Activated gamma-delta T cell treated with anti-CD3 and anti-CD28 coated beads, Interleukin-2, amount 50 U/mL, for 16 hours (primary cell): ENCODE results near the gene CBX5.
A peak's percentile ranks its signal among the peaks of the same experiment; 100 is the strongest.
"Not testable (repeated sequence)": the region's sequence is repeated elsewhere in the genome, so short reads cannot be mapped to it uniquely, and the experiment has no call there.

Experiments
- DNase-seq: peaks from one replicate; pipeline ENCODE4 v3.0.0-alpha.2; 2020; ENCODE audit warnings: low read depth

CBX5 gene

DNA sequence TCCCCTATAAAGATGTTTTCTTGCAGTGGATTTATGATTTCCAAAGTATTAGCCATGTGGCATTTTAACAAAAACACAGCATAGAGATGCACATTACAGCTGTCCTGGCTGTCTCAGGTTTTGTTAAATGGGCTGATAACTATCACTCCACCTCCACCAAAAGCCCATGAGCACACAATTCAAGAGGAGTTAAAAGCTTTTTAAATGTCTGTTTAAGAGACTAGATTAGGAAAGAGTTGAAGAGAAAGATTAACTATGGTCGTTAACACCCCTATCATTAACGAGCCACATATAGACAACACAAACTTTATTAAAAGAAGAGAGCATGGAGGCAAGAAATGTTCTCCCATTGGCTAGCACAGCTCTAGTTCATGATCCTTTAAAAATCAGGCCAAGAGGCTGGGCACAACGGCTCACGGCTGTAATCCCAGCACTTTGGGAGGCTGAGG is 14.5 kb downstream of the CBX5 start:
- DNase-seq = no peak

DNA sequence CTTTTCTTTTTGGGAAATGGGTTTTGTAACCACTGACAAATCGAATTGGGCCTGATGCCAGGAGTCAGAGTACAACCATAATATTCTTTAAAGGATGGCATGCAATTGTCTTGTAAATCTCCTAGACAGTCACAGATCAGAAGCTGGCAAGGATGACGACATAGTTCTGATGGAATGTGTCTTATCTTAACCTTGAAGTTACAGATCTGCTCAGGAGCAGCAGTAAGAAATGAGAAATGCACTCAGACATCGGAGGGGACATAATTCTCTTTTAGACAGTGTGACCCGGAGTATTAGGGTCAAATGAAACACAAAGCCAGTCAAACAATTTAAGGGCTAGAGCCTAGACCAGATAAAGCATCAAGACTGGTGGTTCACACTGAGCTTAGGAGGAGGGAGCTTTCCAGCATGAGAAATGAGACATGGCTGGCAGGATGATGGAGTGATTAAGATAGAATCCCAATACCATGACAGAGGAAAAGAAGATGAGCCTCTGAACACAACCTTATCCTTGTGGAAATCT is 17.5 kb downstream of the CBX5 start:
- DNase-seq = no peak

DNA sequence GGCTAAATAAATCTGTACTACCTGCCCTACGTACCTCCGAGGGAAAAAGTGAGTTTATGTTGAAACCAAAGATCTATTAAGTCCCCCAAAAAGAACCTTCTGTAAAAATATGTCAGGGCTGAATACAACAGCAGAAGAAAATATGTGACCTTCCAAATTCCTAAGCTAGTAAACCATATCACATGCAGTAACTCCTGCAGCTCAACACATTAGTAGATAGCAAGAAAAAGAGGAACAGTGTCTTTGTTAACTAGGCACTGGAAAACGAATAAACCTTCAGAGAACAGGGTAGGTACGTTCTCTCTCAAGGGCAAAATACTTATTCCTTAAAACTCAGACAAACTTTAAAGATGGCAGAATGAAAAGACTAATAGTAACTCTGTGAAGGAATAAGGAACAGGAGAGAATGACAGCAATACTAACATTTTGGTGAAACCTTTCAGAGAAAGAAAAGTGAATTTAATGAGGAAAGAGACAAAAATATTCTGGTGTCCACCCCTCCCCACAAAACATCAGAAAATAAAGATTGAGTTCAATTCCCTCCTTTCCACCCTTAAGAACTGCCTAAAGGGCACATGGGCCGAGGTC is 18.0 kb downstream of the CBX5 start:
- DNase-seq = no peak

DNA sequence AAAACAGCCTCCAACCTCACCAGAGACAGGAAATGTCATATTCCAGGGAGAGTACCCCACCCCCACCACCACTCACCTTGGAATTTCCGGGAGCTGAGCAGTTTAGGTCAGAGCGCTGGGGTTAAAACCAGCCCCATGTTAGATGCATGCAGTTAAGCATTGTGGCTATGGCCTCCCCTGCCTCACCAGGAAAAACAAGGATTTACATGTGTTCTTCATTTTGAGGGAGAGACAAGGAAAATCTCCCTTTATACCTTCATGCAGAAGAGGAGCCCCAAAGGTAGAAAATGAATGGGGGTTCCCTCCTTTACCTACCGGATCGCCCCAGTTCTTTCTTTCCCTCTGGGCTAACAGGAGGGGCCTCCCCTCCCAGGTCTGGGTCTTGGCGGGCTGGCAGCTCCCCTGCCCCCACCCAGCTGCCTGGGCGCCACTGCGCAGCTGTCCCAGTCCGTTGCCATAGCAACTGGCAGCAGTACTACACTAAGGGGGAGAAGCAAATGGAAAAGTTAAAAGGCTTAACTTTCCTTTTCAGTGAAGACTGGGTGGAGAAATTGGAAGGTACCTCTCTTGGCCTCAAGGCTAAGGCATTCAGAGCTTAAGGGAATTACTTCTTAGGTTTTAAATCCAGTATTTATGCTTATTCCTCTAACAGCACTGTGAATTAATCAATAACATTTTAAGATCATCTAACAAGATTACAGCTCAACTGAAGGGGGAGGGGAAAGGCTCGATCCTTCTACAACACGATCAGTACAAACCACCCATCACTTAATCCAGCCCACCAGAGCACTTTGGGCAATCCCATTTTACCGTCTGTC is 20.5 kb downstream of the CBX5 start:
- no peak for DNase-seq

DNA sequence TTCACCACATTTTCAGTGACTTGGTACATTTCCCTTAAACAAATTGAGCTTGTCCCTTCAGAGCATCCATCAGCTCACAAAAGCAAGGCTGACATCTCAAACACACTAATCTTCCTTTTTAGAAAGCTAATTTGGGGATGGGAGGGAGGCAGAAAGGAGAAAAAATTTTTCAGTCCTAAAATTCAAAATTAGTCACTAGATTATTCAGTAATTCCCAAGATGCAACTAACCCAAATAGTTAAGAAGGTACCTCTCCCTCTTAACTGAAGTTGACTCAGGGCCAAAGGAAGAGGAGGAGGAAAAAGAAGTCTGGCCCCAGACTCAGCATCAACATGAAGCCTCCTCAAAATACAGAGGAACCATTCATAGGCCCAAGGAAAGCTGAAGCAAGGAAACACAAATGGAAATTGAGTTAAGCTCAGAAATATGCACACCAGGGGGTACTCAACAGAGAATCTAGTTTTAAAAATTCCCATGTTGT is 21.7 kb downstream of the CBX5 start:
- no peak for DNase-seq

DNA sequence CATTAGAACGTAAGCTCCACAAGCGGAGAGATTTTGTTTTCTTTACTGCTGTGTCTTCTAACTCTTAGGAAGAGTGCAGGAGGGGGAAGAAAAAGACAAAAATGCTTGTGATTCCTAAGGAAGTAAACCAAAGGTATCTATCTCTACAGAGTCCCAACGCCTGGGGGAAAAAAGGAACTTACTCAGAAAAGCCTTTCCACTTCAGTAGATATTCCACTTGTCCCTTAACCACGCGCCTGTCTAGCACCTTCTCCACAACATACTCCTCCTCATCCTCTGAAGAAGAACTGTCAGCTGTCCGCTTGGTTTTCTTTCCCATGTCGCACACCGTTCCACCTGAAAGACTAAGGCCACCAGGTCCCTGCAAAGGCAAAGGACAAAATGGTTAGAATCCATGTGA is 22.6 kb downstream of the CBX5 start:
- DNase-seq = no peak

DNA sequence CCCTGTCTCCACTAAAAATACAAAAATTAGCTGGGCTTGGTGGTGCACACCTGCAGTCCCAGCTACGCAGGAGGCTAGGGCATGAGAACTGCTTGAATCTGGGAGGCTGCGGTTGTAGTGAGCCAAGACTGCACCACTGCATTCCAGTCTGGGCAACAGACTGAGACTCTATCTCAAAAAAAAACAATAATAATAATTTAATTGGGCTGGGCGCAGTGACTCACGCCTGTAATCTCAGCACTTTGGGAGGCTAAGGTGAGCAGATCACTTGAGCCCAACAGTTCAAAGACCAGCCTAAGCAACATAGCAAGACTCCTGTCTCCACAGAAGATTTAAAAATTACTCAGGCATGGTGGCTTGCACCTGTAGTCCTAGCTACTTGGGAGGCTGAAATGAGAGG is 26.7 kb downstream of the CBX5 start:
- DNase-seq = no peak

DNA sequence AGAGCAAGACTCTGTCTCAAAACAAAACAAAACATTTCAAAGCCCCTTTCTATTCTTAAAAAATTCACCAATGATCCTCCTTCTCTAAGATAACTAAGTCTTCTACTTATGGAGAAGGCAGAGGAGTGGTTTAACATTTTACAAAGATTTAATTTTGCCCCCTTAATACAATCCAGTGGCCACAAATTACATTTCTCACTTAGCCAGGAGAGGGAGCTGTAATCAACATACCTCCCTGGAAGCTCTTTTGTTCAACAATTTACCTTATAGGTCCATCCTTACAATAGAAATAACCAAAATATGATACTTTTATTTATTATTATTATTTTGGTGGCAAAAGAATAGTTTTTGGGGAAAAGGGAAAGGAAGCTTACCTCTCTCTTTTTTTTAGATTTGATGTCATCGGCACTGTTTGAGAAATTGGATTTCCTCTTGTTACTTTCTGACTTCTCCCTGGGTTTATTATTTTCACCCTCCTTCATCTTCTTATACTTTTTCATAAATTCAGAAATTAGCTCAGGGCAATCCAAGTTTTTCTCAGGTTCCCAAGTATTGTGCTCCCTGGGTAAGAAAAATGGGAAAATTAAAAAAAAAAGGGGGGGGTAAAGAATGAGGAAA is 28.1 kb downstream of the CBX5 start:
- DNase-seq = peak; percentile 1

DNA sequence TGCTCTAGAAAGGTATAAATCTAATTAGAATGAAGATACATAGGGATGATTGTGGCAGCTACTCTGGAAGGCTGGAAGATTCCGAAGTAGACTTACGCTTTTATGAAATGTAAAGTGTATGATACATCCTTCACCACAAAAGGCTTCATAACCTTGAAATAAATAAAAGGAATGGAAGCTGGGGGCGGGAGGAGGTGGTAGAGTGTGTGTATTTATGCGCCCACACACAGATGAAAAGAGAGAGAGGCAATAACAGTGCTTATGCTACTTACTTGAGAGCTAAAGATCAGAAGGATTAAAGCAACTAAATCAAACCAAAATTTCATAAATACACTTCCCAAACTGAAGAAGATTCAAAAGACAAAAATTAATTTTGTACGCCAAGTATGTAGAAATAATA is 30.4 kb downstream of the CBX5 start:
- DNase-seq = no peak

DNA sequence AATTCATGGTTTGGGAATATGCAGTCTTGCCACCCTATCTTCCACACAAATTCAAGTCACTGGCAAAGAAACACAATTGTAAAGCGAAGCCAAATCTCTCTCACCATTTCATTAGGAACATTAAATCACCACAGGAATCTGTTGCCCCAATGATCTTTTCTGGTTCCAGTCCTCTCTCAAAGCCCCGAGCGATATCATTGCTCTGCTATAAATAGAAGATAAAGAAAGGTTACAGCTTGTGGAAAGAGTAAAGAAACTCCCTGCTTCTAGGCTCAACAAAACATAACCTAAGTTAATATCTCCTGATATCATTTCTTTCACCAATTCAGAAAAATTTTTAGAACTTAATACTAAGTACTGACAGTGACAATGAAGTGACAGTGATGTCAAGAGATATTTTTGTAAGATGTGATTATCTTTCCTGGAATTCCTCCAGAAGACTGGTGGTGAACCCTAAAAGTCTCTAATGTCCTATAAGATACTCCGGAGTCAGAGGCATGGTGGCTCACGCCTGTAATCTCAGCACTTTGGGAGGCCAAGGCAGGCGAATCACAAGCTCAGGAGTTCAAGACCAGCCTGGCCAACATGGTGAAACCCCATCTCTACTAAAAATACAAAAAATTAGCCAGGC is 33.8 kb downstream of the CBX5 start:
- no peak for DNase-seq

DNA sequence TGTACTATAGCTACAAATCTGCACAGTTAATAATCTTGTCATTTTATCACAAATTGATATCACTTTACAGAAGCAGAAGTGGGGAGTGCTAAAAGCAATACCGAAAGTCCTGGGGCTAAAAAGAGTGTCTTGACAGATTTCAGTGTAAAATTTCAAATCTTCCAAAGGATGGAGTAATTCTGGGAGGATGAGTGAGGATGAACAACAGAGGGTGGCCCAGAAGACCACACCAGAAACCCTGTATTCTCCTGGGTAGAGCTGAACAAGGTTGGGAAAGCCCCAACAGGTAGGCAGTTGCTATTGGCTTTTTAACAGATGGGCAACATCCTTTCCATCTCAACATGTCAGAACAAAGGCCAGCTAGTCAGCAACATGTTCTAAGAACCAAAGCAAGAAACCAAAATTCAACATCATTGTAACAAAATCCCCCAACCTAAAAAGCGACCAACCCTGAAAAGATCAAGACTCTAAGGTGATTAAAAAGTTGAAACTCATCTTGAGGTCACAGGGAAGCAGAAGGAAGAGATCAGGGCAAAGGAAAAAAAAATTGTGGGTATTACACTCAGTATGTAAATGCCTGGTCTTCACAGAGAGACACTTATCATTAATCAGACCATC is 38.8 kb downstream of the CBX5 start:
- DNase-seq = no peak

DNA sequence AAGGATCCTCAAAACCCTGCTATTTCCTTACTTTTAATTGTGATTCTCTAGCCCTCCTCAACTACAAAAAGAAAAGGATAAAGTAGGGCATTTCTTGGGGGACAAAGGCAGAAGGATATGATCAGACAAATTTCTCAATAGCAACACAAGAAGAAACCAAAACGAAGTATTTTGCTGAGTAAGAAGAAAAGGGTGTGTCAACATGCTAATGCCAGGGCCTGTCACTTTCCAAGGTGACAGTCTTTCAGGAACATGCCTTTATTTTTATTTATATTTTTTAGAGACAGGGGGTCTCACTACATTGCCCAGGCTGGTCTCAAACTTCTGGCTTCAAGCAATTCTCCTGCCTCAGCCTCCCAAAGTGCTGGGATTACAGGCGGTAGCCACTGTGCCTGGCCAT is 39.8 kb downstream of the CBX5 start:
- no peak for DNase-seq

DNA sequence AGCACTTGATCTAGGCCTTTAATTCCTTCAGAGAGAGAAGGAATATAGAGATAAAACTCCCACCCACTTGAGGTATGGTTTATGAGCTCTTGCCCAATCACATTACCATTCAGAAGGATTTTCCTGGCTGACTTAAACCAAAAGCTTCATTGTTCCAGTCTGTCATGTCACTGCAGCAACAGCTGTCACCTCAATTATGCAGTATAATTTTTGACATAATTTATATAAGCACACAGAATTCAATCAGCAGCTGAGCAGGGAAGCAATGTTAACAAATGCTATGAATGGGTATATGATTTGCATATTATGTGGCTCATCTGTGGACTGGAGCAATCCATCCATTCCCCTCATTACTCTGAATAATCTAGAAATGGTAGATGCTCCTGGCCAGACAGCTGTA is 40.3 kb downstream of the CBX5 start:
- DNase-seq = no peak

DNA sequence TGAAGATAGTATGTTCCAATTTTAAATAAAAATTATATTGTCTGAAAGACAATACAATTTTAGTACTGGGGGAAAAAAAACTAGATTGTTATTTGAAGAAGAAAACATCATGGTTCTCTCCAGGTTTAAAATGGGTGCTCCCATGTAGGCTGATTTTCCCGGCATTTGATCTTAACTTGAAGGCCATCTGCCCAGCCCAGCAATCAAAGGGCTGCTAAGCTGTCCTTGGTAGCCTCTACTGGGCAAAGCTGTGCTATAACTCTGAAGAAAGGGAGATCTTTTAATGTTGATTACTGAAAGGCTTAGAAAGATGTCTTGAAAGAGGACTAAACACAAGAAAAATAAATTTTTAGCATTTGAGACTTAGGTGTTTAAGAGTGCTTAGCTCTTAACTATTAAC is 41.4 kb downstream of the CBX5 start:
- no peak for DNase-seq

DNA sequence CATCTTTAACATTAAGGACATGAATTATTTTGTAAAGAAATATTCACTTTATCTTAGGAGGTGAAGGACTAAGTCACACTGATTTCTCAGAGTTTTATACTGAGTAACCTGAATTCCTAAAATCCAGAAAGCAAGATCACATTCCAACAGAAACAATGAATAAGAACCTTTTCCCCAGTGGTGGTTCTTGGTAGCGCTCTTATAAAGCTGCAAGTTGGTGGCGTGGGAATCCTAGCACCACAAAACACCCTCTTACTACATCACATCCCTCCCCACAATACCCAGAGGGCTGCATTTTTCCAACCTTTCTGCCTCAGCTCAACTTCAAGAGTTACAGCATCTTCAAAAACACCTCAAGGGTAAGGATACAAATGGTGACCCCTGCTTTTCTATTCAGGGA is 47.1 kb downstream of the CBX5 start:
- no peak for DNase-seq

DNA sequence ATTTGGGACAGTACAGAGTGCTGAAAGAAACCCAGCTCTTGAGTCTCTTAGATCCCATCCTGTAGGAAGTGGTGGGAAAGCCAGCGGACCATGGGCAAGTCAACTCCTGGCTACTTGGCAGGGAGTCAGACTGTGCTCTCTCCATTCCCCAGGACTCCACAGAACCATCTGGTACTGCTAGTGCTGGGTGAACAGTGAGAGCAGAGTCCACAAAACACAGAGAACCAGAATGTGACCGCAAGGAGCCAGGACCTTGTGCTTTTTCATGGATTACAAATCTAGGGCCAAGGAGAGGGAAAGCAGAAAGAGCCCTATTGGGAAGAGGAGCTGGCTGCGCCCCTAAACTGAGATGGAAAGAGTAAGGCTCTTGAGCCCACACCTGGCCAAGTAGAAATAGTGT is 48.7 kb downstream of the CBX5 start:
- DNase-seq = not testable (repeated sequence)

DNA sequence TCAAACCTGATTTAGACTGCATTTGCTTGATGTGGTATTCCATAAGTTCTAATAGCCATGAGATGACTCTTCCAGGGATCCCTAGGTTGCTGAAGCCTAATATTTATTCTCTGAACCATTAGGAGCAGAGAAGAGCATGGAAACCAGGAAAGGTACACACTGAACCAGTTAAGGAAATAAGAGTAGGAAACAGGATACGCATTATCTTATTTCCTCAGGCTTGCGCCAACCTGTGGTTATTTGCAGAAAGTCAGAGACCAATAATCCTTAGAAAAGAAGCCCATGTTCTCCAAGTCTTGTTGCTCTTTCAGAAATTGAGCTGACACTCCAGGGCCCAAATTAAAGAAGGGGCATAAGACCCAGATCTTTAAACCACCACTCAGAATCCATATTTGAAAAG is 49.4 kb downstream of the CBX5 start:
- no peak for DNase-seq

DNA sequence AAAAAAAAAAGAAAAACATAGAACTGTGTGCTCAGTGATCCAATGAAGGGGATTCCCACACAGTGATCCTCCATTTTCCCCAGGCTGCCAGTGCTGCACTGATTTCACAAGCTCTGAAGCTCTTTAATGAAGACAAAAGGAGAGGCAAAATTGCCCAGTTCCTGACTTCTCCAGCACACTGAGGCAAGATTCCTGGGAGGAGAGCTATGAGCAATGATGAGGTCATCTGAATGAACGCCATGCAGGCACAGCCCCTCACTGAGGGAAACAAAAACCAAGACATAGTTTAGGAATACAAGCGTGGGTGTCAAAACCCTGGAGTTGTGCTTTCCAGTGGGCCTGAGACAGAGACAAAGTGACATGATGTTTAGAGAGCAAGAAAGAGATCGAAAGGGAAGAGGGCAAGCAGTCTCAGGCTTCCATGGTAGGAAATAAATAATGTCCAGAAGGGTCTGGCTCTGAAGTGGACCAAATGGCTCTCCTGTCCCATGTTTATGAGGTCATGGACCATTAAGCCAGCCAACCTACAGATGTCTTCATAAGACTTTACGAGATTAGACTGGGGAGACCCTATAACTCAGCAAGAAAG is 50.2 kb downstream of the CBX5 start:
- DNase-seq = no peak

DNA sequence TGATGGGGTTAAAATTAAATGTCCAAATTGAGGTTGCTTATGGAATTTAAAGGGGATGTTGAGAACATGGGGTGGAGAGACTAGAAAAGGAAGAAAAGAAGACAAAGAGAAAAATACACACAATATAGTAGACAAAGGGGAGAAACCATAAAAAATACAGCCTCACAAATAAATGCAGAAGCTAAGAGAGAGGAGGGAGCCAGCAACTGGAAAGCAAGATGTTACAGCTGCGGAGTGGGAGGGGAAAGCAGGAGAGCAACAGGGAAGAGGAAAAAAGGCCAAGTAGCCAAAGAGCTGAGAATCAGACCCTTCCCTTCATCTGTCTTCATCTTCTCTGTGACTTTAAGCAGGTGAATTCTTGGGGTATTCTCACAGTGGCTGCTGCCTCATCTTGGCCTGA is 51.5 kb downstream of the CBX5 start:
- DNase-seq = no peak

DNA sequence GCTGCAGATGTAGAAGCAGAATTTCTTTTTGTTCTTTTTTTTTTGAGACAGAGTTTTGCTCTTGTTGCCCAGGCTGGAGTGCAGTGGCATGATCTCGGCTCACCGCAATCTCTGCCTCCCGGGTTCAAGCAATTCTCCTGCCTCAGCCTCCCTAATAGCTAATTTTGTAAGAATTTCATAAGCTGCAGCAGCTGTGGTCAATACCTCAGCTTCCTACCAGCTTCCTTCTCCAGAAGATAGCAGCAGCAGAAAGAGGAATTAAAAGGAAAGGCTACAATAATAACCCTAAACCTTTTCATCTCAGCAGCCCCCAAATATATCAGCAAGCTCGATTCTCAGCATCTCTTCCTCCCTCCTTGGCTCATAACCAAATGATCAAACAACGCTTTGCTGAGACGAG is 52.0 kb downstream of the CBX5 start:
- not testable (repeated sequence) for DNase-seq

DNA sequence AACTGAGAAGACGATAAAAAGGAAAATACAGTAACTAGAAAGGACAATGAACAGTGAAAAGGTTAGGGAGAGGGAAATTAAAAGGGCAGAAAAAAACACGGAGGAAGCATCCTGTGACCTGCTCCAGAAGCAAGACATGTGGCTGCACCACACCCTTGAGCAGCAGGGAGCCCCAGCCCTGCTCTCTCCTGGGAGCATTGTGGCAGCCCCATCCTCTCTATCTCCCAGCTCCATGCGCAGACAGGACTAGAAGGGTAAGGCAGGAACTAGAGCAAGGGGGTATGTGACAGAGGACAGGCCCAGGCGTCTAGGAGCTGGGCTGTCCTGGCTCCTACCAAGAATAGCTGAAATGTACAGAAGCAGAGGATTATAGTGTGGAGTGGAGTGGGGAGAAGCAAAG is 52.5 kb downstream of the CBX5 start:
- DNase-seq = no peak

DNA sequence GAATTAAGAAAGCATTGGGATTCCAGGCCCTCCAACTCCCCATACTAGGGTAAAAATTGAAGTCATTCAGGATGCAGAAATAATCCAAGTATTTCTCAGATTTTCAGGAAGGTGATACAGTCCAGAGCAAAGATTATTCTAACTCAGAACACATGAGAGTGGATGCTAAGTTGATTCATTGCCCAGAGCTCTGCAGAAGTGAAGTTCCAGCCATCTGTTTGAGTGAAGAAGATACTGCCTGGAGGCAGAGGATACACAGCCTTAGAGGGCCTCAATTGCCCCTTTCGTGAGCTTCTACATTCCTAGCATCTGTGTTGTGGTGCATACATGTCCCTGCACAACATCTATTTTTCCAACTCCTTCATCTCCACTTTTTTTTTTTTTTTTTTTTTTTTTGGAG is 54.3 kb downstream of the CBX5 start:
- DNase-seq = no peak
